CD4-positive, alpha-beta T cell (primary cell): ENCODE data around the gene DNTTIP2. TPM values are rescaled to one million over a fixed set of nuclear protein-coding genes. Genes with fewer than 3 reads are reported as not detected.

Experiments
- ATAC-seq: fragments of 200-7000 bp; cut with Tn5 transposase; one replicate; pipeline ENCODE4 v1.10.0; 2022; ENCODE audit warnings: mild to moderate bottlenecking; ENCODE audit not compliant: poor library complexity
- CTCF ChIA-PET: fragments of 350-600 bp; sonication (Branson Sonifier 250); formaldehyde crosslinking; loops from one replicate; lab custom pipeline; 2021; ENCODE audit warnings: antibody characterized with exemption, inconsistent platforms; lab: Charles Lee
- POLR2A ChIA-PET: fragments of 350-600 bp; sonication (Branson Sonifier 250); formaldehyde crosslinking; loops from one replicate; lab custom pipeline; 2021; ENCODE audit warnings: antibody characterized with exemption, inconsistent platforms; lab: Charles Lee
- DNase-seq, 14 experiments: peaks; one replicate each; pipeline ENCODE4 v3.0.0-alpha.2; 2013 to 2020; ENCODE audit warnings: mixed read lengths in 2 of 14
- H3K27ac ChIP-seq, 2 donors: one replicate each; pipeline versions ENCODE4 v1.5.1 to v1.7.0; 2013; ENCODE audit warnings: low read length in 2 of 2, low read depth in 1 of 2, mild to moderate bottlenecking in 1 of 2
- H3K27me3 ChIP-seq, 2 experiments: 1 replicate in 1 of 2; 2 replicates in 1 of 2; pipeline versions ENCODE4 v1.6.1 to v1.7.0; 2013; ENCODE audit warnings: low read length in 2 of 2, control low read depth in 1 of 2, mild to moderate bottlenecking in 1 of 2, moderate library complexity in 1 of 2; ENCODE audit not compliant: insufficient read depth in 2 of 2, control insufficient read depth in 1 of 2
- H3K36me3 ChIP-seq: one replicate; pipeline ENCODE4 v1.6.1; 2013; ENCODE audit warnings: low read length, control low read depth; ENCODE audit not compliant: insufficient read depth
- H3K4me1 ChIP-seq: one replicate; pipeline ENCODE4 v1.6.1; 2013; ENCODE audit warnings: low read length, control low read depth; ENCODE audit not compliant: insufficient read depth
- H3K4me3 ChIP-seq: one replicate; pipeline ENCODE4 v1.5.1; 2013; ENCODE audit warnings: mild to moderate bottlenecking, low read length, moderate library complexity
- H3K9me3 ChIP-seq, 2 experiments: 1 replicate in 1 of 2; 2 replicates in 1 of 2; pipeline versions ENCODE4 v1.6.1 to v1.7.0; 2013; ENCODE audit warnings: low read length in 2 of 2, mild to moderate bottlenecking in 2 of 2, control low read depth in 1 of 2, moderate library complexity in 1 of 2; ENCODE audit not compliant: control insufficient read depth in 1 of 2, insufficient read depth in 1 of 2
- H3K27ac Mint-ChIP-seq: one replicate; pipeline ENCODE4 v1.8.0; 2020; ENCODE audit warnings: mixed read lengths
- H3K27me3 Mint-ChIP-seq: one replicate; pipeline ENCODE4 v1.8.0; 2021; ENCODE audit warnings: mixed read lengths
- H3K36me3 Mint-ChIP-seq: one replicate; pipeline ENCODE4 v1.8.0; 2021; ENCODE audit warnings: low read depth, mixed read lengths
- H3K4me1 Mint-ChIP-seq: one replicate; pipeline ENCODE4 v1.8.0; 2021; ENCODE audit warnings: low read depth, mixed read lengths
- H3K4me3 Mint-ChIP-seq: one replicate; pipeline ENCODE4 v1.8.0; 2020; ENCODE audit warnings: mild to moderate bottlenecking, mixed read lengths
- H3K9me3 Mint-ChIP-seq: one replicate; pipeline ENCODE4 v1.8.0; 2020; ENCODE audit warnings: mixed read lengths
- intact Hi-C, 2 experiments: fragments of 100-400 bp; cut with DNase I in 1 of 2; cut with micrococcal nuclease in 1 of 2; formaldehyde crosslinking; loops; one replicate each; pipeline versions ENCODE4 v1.15.1 to v1.9.0; 2023 to 2025; cut with DNase I, micrococcal nuclease
- total RNA-seq, 174 experiments: library from RNA in 2 of 174; stranded (reverse) in 2 of 174; gene quantifications; one replicate each; pipeline ENCODE4 v1.2.3 and lab custom pipeline; 2021 to 2026
- TF ChIP-seq, protein P1 (sequence below): fragments of 200-600 bp; IDR thresholded peaks from one replicate; pipeline ENCODE4 v1.8.0; 2022; ENCODE audit warnings: antibody characterized with exemption, mild to moderate bottlenecking

The DNTTIP2 gene
- total RNA-seq, 2 experiments from 2014 or later: 110 to 120 TPM

DNA sequence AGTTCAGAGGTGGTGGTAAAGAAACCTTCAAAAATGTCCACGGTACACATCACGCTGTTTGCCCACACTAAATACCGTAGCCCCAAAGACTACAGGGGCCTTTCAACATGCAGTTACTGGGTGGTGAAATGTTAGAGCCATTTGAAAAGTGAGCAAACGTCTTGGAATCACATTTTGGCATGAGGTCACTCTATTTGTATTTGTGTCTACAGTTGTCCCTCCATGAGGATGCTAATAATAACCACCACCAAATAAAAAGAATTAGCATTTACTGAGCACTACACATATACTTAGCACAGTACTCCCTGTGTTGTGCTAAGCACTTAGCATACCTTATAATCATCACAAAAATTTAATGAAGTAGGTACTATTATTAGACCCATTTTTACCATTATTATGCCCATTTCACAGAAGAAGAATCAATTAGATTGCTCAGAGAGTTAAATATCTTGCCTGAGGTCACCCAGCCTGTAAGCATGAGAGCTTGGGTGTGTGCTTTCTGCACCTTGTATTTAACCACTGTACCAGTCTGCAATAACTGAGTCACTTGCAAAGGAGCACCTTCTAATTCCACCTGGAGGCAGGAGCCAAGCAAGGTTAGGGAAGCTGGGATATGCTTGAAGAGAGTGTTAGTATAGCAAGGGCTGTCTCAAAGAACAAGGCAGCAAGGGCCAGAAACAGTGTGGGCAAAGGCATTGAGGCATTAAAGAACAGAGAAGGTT lies 57.4 kb downstream of the DNTTIP2 start:
- TF ChIP-seq, protein P1, sequence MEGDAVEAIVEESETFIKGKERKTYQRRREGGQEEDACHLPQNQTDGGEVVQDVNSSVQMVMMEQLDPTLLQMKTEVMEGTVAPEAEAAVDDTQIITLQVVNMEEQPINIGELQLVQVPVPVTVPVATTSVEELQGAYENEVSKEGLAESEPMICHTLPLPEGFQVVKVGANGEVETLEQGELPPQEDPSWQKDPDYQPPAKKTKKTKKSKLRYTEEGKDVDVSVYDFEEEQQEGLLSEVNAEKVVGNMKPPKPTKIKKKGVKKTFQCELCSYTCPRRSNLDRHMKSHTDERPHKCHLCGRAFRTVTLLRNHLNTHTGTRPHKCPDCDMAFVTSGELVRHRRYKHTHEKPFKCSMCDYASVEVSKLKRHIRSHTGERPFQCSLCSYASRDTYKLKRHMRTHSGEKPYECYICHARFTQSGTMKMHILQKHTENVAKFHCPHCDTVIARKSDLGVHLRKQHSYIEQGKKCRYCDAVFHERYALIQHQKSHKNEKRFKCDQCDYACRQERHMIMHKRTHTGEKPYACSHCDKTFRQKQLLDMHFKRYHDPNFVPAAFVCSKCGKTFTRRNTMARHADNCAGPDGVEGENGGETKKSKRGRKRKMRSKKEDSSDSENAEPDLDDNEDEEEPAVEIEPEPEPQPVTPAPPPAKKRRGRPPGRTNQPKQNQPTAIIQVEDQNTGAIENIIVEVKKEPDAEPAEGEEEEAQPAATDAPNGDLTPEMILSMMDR: no peak
- Histone ChIP-seq H3K4me3 (no peak overlapping the region), H3K9me3 (no peaks in the 10 kb centered on the region), H3K4me1 (peaks cover 17% of the 10 kb centered on the region), H3K27ac (no peak overlapping the region), H3K27me3 (no peaks in the 10 kb centered on the region), H3K36me3 (no peaks in the 10 kb centered on the region)
- ChIA-PET CTCF (interaction anchor here (1.5 kb wide), 1 partner anchor 8 kb away, joined by 3 read pairs; no protein-coding TSS in a partner anchor), POLR2A (no interaction called here)
- ATAC-seq (no peak), DNase-seq (no peak)
- H3K36me3 Mint-ChIP-seq: no peaks in the 10 kb centered on the region
- intact Hi-C loops: no loop called here
- no peaks in the 10 kb centered on the region for H3K9me3 Mint-ChIP-seq
- no peak overlapping the region for H3K27ac Mint-ChIP-seq
- no peak overlapping the region for H3K4me3 Mint-ChIP-seq
- H3K27me3 Mint-ChIP-seq: no peaks in the 10 kb centered on the region
- H3K4me1 Mint-ChIP-seq: peaks cover 22% of the 10 kb centered on the region

DNA sequence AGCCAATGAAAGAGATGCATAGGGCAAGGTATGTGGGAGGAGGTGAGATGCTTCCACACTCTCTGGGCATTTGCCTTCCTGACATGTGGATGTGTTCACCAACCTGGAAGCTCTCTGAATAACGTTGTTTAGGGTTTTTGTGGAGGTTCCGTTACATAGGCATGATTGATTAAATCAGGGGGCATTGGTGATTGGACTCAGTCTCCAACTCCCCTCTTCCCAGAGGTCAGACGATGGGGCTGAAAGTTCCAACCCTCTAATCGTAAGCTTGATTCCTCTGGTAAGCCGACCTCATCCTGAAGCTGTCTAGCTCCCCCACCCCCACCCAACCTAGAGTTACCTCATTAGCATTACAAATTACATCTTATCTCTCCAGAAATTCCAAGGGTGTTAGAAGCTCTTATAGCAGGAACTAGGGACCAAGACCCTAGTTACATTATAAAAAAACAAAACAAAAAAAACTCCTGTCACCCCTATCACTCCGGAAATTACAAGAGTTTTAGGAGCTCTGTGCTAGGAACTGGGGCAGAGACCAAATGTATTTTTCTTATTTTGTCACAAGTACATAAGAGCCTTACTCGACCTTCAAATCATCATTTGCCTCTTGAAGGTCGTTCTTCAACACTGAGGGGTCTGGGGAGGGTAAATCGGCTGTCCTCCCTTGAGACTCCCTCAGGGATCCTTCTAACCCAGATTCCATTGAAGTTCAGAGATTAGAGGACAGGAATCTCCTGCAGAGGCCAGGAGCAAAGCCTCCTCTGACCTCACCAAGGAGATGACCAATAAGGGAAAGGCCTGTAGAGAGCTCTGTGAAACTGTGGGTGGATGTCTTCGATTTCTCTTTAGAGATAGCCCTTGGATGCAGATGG lies 58.2 kb downstream of the DNTTIP2 start:
- Mint-ChIP-seq H3K4me3 (no peak overlapping the region), H3K9me3 (no peaks in the 10 kb centered on the region), H3K27me3 (no peaks in the 10 kb centered on the region), H3K36me3 (no peaks in the 10 kb centered on the region), H3K4me1 (peaks cover 22% of the 10 kb centered on the region), H3K27ac (no peak overlapping the region)
- H3K36me3 ChIP-seq: no peaks in the 10 kb centered on the region
- no peaks in the 10 kb centered on the region for H3K9me3 ChIP-seq
- ChIA-PET CTCF (no interaction called here), POLR2A (no interaction called here)
- DNase-seq (no peak), ATAC-seq (no peak)
- no peaks in the 10 kb centered on the region for H3K27me3 ChIP-seq
- H3K4me1 ChIP-seq: peaks cover 17% of the 10 kb centered on the region
- intact Hi-C loops: no loop called here
- TF ChIP-seq, protein P1: no peak
- no peak overlapping the region for H3K4me3 ChIP-seq
- H3K27ac ChIP-seq: no peak overlapping the region

DNA sequence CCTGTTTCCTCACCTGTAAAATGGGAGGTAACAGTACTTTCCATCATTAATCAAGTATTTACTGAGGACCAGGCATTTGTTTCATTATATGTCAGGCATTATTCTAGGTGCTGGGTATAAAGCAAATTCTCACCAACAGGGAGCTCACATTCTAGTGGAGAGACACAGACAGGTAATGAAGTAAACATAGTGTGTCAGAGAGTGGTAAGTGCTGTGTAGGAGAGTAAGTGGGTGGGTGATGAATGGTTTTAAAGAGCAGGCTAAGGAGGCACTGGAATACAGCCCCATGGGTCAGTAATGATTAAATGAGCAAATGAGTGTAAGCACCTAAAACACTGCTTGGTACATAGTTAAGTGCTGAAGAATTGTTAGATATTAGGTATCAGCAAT lies 60.4 kb downstream of the DNTTIP2 start:
- intact Hi-C loops: loop anchor here (10.0 kb wide), 2 partner anchors 514 to 794 kb away; no protein-coding TSS in a partner anchor
- Mint-ChIP-seq H3K27ac (peak overlapping the region; percentile 72), H3K9me3 (no peaks in the 10 kb centered on the region), H3K36me3 (no peaks in the 10 kb centered on the region), H3K4me1 (peaks cover 22% of the 10 kb centered on the region), H3K27me3 (no peaks in the 10 kb centered on the region), H3K4me3 (no peak overlapping the region)
- H3K27ac ChIP-seq: no peak overlapping the region
- no peaks in the 10 kb centered on the region for H3K9me3 ChIP-seq
- ATAC-seq (peak; percentile 17), DNase-seq (no peak)
- no peaks in the 10 kb centered on the region for H3K36me3 ChIP-seq
- peaks cover 17% of the 10 kb centered on the region for H3K4me1 ChIP-seq
- H3K27me3 ChIP-seq: no peaks in the 10 kb centered on the region
- TF ChIP-seq, protein P1: no peak
- ChIA-PET POLR2A (interaction anchor here (0.7 to 1.8 kb wide), 2 partner anchors 28 to 253 kb away, joined by 3 to 17 read pairs; no protein-coding TSS in a partner anchor), CTCF (interaction anchor here (1.3 to 1.4 kb wide), 2 partner anchors 26 to 147 kb away, joined by 3 to 5 read pairs; no protein-coding TSS in a partner anchor)
- no peak overlapping the region for H3K4me3 ChIP-seq
